Liver (tissue), 9 donors: ENCODE results near the gene UBR2. TPM values are rescaled to one million over a fixed set of nuclear protein-coding genes. Genes with fewer than 3 reads are reported as not detected.

Source experiments
- DNase-seq: peaks from one replicate; pipeline ENCODE4 v3.0.0-alpha.2; 2017; ENCODE audit warnings: low spot score
- H3K27ac ChIP-seq, 2 donors: one replicate each; pipeline ENCODE4 v1.7.0; 2013; ENCODE audit warnings: inconsistent platforms in 2 of 2, low read length in 2 of 2, control low read depth in 1 of 2, low read depth in 1 of 2, mild to moderate bottlenecking in 1 of 2
- H3K27me3 ChIP-seq, 4 donors: one replicate each; pipeline versions ENCODE4 v1.6.1 to v1.7.0; 2013; ENCODE audit warnings: low read length in 3 of 4, inconsistent platforms in 1 of 4, mild to moderate bottlenecking in 1 of 4, moderate library complexity in 1 of 4; ENCODE audit not compliant: control insufficient read depth in 4 of 4, insufficient read depth in 4 of 4
- H3K36me3 ChIP-seq, 4 donors: one replicate each; pipeline versions ENCODE4 v1.6.1 to v1.7.0; 2013; ENCODE audit warnings: low read length in 3 of 4, mild to moderate bottlenecking in 3 of 4, low read depth in 1 of 4, moderate library complexity in 1 of 4; ENCODE audit not compliant: control insufficient read depth in 4 of 4, insufficient read depth in 3 of 4
- H3K4me1 ChIP-seq, 4 donors: one replicate each; pipeline versions ENCODE4 v1.6.1 to v1.7.0; 2013; ENCODE audit warnings: low read length in 3 of 4, mild to moderate bottlenecking in 3 of 4, moderate library complexity in 1 of 4; ENCODE audit not compliant: control insufficient read depth in 4 of 4, insufficient read depth in 4 of 4
- H3K4me3 ChIP-seq, 3 donors: one replicate each; pipeline versions ENCODE4 v1.6.1 to v1.7.0; 2013; ENCODE audit warnings: low read length in 3 of 3, control low read depth in 1 of 3, low read depth in 1 of 3, mild to moderate bottlenecking in 1 of 3
- H3K9ac ChIP-seq, 2 donors: one replicate each; pipeline ENCODE4 v1.7.0; 2013; ENCODE audit warnings: low read length in 2 of 2, mild to moderate bottlenecking in 2 of 2, moderate library complexity in 2 of 2, control low read depth in 1 of 2, low read depth in 1 of 2
- H3K9me3 ChIP-seq, 4 donors: one replicate each; pipeline versions ENCODE4 v1.6.1 to v1.7.0; 2013; ENCODE audit warnings: low read length in 3 of 4; ENCODE audit not compliant: control insufficient read depth in 4 of 4
- ATF3 ChIP-seq: IDR thresholded peaks from 2 replicates; pipeline ENCODE4 v1.6.1; 2016; ENCODE audit warnings: antibody characterized with exemption
- CTCF ChIP-seq: fragments of 150-350 bp; IDR thresholded peaks from 2 replicates; pipeline ENCODE4 v1.5.1; 2017; ENCODE audit warnings: improper control_type of control experiment, low read depth, low read length; ENCODE audit not compliant: missing input control
- EGR1 ChIP-seq, 2 donors: IDR thresholded peaks; 2 replicates each; pipeline ENCODE4 v1.6.1; 2016 to 2018; ENCODE audit warnings: antibody characterized with exemption in 2 of 2, low read depth in 2 of 2
- FOXA1 ChIP-seq: IDR thresholded peaks from 2 replicates; pipeline ENCODE4 v1.6.1; 2016; ENCODE audit warnings: antibody characterized with exemption
- FOXA2 ChIP-seq: IDR thresholded peaks from 2 replicates; pipeline ENCODE4 v1.6.1; 2016; ENCODE audit warnings: antibody characterized with exemption
- GABPA ChIP-seq, 2 donors: IDR thresholded peaks in 1 of 2; conservative IDR thresholded peaks in 1 of 2; 2 replicates each; pipeline ENCODE4 v1.6.1; 2016; ENCODE audit warnings: antibody characterized with exemption in 2 of 2, mild to moderate bottlenecking in 1 of 2, moderate library complexity in 1 of 2
- HNF4A ChIP-seq, 2 donors: conservative IDR thresholded peaks; 2 replicates each; pipeline ENCODE4 v1.6.1; 2016; ENCODE audit warnings: antibody characterized with exemption in 2 of 2, mild to moderate bottlenecking in 2 of 2
- HNF4G ChIP-seq: IDR thresholded peaks from 2 replicates; pipeline ENCODE4 v1.6.1; 2016; ENCODE audit warnings: antibody characterized with exemption
- JUND ChIP-seq, 2 donors: IDR thresholded peaks; 2 replicates each; pipeline ENCODE4 v1.6.1; 2016; ENCODE audit warnings: antibody characterized with exemption in 2 of 2
- MAX ChIP-seq: IDR thresholded peaks from 2 replicates; pipeline ENCODE4 v1.6.1; 2016; ENCODE audit warnings: antibody characterized with exemption
- NR2F2 ChIP-seq: IDR thresholded peaks from 2 replicates; pipeline ENCODE4 v1.6.1; 2016; ENCODE audit warnings: antibody characterized with exemption
- RAD21 ChIP-seq, 2 donors: IDR thresholded peaks; 2 replicates each; pipeline ENCODE4 v1.6.1; 2016; ENCODE audit warnings: antibody characterized with exemption in 2 of 2, mild to moderate bottlenecking in 2 of 2
- REST ChIP-seq: IDR thresholded peaks from 2 replicates; pipeline ENCODE4 v1.6.1; 2016; ENCODE audit warnings: antibody characterized with exemption, mild to moderate bottlenecking
- RXRA ChIP-seq, 2 donors: IDR thresholded peaks; 2 replicates each; pipeline ENCODE4 v1.6.1; 2017 to 2018; ENCODE audit warnings: antibody characterized with exemption in 2 of 2, mild to moderate bottlenecking in 1 of 2
- SP1 ChIP-seq: IDR thresholded peaks from 2 replicates; pipeline ENCODE4 v1.6.1; 2018; ENCODE audit warnings: antibody characterized with exemption, mild to moderate bottlenecking
- TAF1 ChIP-seq: conservative IDR thresholded peaks from 2 replicates; pipeline ENCODE4 v1.6.1; 2016; ENCODE audit warnings: antibody characterized with exemption, mild to moderate bottlenecking
- YY1 ChIP-seq: IDR thresholded peaks from 2 replicates; pipeline ENCODE4 v1.6.1; 2016; ENCODE audit warnings: antibody characterized with exemption, mild to moderate bottlenecking
- ZBTB33 ChIP-seq: IDR thresholded peaks from 2 replicates; pipeline ENCODE4 v1.6.1; 2016; ENCODE audit warnings: antibody characterized with exemption
- WGBS: extraction: QIAGEN DNeasy Blood & Tissue Kit; methylation state at CpG from one replicate; pipeline ENCODE4 v1.1.7; 2013; 5-methylcytosine and 5-hydroxymethylcytosine counted together
- polyA plus RNA-seq, 2 donors: library from polyadenylated mRNA; stranded (reverse) in 1 of 2; unstranded in 1 of 2; fragments of 200-250 nt in 1 of 2; fragments of >200 nt in 1 of 2; fragmentation: Nextera tagmentation in 1 of 2; extraction: Ambion mirVana in 1 of 2; gene quantifications; one replicate each; pipeline versions ENCODE4 v1.2.1 to v1.2.3, GENCODE V29; 2013 to 2015
- total RNA-seq, 2 donors: library from RNA; depleted of rRNA; stranded (reverse); fragments of >200 nt; gene quantifications; one replicate each; pipeline ENCODE4 v1.2.3, GENCODE V29; 2014
- donor health status: healthy.
- donor health status: healthy.
- donor health status: healthy.
- donor health status: healthy.
- donor health status: healthy.

UBR2 gene
- total and polyA plus RNA-seq, 4 donors = 6.3 to 32.9 (median 19.3) TPM

GRCh38 chr6:42661540-42662153 lies 97.8 kb downstream of the UBR2 start:
- no peak overlapping the region for H3K4me3 ChIP-seq
- H3K9me3 ChIP-seq = no peaks in the 10 kb centered on the region
- TF ChIP-seq FOXA2 = no peak
- no peak for TF ChIP-seq SP1
- peak; percentile 90 for TF ChIP-seq CTCF
- TF ChIP-seq EGR1 (IDR thresholded peaks at IDR 0.05; ENCODE audit: low read depth in 2 of 2) = no peak
- no peak for TF ChIP-seq YY1
- no peak for TF ChIP-seq JUND (IDR thresholded peaks at IDR 0.05)
- no peak for TF ChIP-seq NR2F2
- peak; percentile 11 for TF ChIP-seq ATF3
- TF ChIP-seq HNF4G = no peak
- no peak for TF ChIP-seq ZBTB33
- no peak for TF ChIP-seq GABPA (IDR thresholded peaks at IDR 0.05 in 1 of 2, conservative IDR thresholded peaks at IDR 0.05 in 1 of 2)
- TF ChIP-seq FOXA1 = no peak
- no peak for TF ChIP-seq HNF4A (conservative IDR thresholded peaks at IDR 0.05)
- no peak for TF ChIP-seq REST
- TF ChIP-seq MAX = no peak
- peak; percentile 94 for TF ChIP-seq RAD21 (IDR thresholded peaks at IDR 0.05)
- no peak for TF ChIP-seq RXRA (IDR thresholded peaks at IDR 0.05)
- no peak for TF ChIP-seq TAF1
- H3K27ac ChIP-seq = no peak overlapping the region
- peaks cover 10 to 72% (median 60%) of the 10 kb centered on the region in 4 donors for H3K36me3 ChIP-seq
- 2% methylated on average over 5 of the region's 5 CpGs for WGBS
- peaks cover 0 to 2% (median 2%) of the 10 kb centered on the region in 4 donors for H3K4me1 ChIP-seq
- peak; percentile 82 for DNase-seq
- H3K9ac ChIP-seq = no peak overlapping the region
- H3K27me3 ChIP-seq = no peaks in the 10 kb centered on the region
